HG03060 (cell line): ENCODE results near the gene PCCB.
A peak's percentile ranks its signal among the peaks of the same experiment; 100 is the strongest.
"Not testable (repeated sequence)": the region's sequence is repeated elsewhere in the genome, so short reads cannot be mapped to it uniquely, and the experiment has no call there.

Experiments
- ATAC-seq: cut with Tn5 transposase; IDR thresholded peaks from one replicate; pipeline ENCODE4 v1.9.1; 2021; ENCODE audit warnings: low read depth, moderate number of reproducible peaks; ENCODE audit not compliant: unreplicated experiment

Gene PCCB

DNA sequence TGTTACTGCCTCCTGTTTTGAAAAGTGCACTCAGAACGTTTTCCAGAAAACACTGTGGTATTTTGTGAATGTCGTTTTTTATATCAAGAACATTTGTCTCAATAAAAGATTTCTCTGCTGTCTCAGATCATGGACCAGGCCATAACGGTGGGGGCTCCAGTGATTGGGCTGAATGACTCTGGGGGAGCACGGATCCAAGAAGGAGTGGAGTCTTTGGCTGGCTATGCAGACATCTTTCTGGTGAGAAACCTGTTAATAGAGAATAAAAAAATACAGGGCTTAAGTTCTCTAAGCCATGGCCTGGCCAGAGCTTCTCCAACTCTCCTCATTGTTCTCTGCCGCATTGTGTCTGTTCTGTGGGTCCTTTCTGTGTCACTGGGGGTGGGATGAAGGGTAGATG, 11.7 kb downstream of the PCCB start:
- no peak for ATAC-seq

DNA sequence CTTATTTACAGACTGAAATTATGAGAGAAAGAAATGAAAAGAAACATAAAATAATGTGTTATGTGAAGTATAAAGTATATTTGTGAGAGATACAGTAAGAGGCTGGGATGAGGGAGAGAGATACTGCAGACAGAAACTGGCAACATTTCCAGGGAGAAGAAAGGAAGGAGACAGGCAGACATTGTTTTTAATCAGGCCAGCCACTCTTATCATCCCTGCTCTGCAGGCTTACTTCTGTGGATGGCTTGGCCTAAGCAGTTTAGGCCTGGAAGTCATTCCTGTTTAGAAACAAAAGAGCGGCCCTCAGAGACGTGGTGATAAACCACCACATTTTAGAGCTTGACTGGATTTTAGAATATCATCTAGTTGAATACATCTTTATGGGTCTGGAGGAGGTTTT, 12.4 kb downstream of the PCCB start:
- no peak for ATAC-seq

DNA sequence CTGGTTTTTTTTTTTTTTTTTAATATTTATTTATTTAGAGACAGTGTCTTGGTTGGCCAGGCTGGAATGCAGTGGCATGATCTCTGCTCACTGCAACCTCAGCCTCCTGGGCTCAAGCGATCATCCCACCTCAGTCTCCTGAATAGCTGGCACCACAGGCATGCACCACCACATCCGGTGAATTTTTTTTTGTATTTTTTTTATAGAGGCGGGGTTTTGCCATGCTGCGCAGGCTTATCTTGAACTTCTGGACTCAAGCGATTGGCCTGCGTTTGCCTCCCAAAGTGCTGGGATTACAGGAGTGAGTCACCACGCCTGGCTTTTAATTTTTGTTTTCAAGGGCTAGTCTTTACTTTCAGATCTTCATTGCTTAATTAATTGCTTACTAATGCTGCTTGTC, 13.1 kb downstream of the PCCB start:
- no peak for ATAC-seq

DNA sequence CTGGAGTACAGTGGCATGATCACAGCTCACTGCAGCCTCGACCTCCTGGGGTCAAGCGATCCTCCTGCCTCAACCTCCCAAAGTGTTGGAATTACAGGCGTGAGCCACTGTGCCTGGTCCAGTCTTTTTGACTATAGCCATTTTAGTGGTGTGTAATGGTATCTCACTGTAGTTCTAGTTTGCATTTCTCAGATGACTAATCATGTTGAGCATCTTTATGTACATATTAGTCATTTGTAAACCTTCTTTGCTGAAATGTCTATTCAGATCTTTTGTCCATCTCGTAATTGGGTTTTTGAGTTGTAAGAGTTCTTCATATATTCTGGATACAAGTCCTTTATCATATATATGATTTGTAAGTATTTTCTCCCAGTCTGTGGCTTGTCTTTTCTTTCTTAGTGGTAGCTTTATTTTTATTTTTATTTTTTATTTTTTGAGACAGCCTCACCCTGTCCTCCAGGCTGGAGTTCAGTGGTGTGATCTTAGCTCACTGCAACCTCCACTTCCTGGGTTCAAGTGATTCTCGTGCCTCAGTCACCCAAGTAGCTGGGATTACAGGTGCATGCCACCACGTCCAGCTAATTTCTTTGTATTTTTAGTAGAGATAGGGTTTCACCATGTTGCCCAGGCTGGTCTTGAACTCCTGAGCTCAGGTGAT, 16.5 kb downstream of the PCCB start:
- peak; percentile 66 for ATAC-seq

DNA sequence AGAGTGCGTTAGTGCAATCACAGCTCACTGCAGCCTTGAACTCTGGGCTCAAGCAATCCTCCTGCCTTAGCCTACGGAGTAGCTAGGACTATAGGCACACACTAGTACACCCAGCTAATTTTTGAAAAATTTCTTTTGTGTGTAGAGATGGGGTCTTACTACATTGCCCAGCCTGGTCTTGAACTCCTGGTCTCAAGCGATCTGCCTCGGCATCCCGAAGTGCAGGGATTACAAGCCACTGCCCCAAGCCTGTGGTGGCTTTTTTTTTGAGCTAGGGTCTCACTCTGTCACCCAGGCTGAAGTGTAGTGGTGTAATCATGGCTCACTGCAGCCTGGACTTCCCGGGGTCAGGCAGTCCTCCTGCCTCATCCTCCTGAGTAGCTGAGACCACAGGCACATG, 17.1 kb downstream of the PCCB start:
- no peak for ATAC-seq

DNA sequence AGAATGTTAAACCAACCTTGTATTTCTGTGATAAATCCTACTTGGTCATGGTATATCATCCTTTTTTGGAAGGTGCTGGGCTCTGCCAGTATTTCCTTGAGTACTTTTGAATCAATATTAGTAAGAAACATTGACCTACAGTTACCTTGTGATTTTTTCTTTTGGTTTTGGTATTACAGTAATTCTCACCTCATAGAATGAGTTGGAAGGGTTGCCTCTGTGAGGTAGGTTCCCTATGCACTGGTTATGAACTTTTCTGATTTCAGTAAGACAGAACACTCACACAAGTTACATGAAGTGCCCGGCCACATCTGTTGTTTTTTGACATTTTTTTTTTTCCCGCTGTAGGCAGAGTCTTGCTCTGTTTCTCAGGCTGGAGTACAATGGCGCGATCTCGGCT, 20.0 kb downstream of the PCCB start:
- no peak for ATAC-seq

DNA sequence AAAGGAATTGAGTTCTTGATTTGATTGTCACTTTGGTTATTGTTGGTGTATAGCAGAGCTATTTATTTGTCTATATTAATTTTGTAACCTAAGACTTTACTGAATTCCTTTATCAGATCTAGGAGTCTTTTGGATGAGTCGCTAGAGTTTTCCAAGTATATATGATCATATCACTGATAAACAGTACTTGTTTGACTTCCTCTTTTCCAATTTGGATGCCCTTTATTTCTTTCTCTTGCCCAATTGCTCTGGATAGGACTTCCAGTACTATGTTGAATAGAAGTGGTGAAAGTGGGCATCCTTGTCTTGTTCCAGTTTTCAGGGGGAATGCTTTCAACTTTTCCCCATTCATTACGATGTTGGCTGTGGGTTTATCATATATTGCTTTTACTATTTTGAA, 21.5 kb downstream of the PCCB start:
- ATAC-seq = not testable (repeated sequence)

DNA sequence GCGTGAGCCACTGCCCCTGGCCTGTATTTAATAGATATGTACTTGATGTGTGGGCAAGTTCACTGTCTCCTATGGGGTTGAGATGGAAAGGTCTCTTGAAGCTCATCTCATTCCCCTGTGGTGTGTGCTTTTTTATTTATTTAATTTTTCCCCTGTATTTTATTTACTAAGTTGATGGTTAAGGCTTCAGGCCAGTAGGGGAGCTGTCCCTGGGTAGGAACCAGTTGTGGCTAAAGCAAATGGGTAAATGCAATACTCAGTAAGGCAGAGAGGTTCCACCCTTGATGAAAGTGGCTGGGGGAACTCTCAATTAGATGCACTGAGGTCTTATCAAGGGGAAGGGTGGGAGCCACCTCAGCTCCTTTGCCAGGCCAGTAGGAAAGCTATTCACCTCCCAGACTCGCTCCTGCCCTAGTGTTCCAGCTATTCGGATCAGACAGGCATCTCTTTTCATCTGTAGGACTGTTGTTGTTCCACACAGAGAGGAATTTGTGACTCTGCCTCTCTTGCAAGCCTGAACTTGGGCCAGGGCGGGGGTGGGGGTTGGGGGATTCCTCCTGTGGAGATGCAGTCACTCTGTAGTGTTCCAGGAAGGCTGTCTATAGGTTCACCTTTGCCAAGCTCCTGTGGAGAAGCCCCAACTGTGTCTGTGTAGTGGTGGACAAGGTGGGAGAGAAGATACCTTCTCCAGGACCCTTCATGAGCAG, 26.1 kb downstream of the PCCB start:
- ATAC-seq = no peak

DNA sequence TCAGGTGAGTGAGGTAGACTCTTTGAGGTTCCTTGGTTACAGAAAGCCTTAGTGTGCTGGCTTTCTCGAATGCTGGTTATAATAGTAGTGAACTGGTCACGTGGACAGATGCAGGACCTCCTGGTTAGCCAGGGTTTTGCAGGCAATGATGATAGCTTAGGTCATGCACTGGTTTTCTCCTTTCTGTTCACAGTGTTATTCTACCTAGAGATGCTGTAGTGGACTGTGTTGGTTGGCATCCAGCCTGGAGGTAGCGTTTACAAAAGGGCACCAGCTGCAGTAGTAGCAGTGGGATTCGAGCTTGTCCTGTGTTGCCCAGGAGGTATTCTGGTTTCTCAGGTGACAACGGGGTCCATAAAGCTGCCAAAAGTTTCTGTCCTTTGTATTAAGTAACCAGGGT, 27.0 kb downstream of the PCCB start:
- no peak for ATAC-seq

DNA sequence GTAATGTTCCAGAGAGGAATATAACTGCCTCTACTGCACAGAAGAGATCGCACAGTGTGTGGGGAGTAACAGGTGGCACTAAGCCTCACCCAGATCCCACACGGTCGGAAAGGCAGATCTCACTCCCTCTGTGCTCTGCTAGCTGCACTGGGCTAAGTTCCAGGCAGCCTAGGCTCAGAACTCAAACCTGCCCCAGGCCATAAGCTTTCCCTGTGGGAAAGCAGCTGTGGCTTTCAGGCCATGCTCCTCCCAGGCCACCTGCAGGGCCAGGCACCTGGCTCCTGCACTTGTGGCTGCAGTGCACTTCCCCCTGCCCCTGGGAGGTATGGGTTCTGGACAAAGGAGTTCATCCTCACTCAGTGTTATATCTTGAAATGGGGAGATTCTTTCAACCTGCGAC, 27.5 kb downstream of the PCCB start:
- ATAC-seq = no peak

DNA sequence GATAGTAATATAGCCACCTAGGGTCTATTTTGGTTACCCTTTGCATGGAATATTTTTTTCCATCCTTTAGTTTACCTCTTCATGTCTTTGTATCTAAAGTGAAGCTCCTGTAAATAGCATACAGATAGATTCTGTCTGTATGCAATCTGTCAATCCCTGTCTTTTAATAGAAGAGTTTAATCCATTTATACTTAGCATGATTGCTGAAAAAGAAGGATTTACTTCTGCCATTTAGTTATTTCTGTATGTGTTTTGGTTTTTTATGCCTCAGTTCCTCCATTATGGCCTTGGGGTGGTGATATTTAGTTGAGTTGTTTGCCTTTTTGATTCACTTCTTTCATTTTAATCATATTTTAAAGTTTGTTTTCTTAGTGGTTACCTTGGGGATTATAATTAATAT, 29.0 kb downstream of the PCCB start:
- no peak for ATAC-seq

DNA sequence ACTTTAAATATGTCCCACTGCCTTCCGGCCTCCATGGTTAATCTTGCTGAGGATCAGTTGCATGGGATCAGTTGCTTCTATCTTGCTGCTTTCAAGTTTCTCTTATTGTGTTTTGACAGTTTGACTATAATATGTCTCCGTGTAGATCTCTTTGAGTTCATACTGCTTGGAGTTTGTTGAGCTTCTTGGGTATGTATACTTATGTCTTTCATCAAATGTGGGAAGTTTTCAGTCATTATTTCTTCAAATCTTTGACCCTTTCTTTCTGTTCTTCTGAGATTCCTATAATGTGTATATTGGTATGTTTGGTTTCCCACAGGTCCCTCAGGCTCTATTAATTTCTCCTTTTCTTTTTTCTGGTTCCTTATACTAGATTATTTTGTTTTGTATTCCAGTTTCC, 30.8 kb downstream of the PCCB start:
- ATAC-seq = no peak

DNA sequence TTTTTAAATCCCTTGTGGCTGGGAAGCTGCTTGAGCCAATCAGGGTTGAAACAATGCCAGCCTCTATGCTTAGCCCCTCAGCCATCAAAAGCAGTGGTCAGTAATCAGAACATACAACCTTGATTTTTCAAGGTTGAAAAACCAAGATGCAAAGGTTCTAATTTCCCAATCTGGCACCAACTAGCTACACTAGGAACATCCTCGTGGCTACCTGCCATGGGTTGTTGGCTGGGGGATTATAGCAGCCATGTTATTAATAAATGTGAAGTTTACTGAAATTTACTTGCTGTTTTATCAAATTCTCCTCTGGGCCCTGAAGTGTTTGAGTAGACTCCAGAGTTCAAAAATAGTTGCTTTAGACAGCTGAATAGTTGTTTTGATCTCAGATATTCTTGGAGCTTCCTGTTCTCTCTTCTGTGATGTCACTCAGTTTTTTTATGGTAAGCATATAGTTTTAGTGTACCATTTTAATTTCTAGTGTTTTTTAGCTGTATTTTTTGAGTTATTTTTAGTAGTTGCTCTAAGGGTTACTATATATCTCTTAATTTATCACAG, 31.9 kb downstream of the PCCB start:
- no peak for ATAC-seq

DNA sequence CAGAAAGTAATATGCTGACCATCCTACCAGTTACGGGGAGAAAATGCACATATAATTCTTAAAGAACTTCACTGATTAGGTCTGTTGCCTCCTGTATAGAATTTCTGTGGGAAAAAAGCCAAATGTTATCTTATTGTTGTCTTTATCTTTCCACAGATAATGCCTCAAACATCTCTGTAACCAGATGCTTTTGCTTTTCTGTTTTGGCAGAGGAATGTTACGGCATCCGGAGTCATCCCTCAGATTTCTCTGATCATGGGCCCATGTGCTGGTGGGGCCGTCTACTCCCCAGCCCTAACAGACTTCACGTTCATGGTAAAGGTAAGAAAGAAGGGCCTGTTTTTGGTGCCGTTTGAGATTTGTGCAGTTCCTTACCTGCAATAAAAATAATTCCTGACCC, 33.5 kb downstream of the PCCB start:
- ATAC-seq = no peak

DNA sequence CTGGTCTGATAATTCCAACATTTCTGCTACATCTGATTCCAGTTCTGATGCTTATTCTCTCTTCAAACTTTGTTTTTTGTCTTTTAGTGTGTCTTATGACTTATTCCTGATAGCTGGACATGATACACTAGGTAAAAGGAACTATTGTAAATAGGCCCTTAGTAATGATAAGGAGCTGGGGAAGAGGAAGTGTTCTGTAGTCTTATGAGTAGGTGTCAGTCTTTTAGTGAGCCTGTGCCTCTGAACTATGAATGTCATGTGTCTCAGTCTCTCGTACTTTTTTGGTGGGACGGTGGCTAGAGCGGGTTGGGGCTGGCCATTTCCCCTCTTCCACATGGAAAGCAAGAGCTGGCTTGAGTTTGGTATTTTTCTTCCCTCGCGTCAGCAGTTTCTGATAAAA, 41.2 kb downstream of the PCCB start:
- no peak for ATAC-seq

DNA sequence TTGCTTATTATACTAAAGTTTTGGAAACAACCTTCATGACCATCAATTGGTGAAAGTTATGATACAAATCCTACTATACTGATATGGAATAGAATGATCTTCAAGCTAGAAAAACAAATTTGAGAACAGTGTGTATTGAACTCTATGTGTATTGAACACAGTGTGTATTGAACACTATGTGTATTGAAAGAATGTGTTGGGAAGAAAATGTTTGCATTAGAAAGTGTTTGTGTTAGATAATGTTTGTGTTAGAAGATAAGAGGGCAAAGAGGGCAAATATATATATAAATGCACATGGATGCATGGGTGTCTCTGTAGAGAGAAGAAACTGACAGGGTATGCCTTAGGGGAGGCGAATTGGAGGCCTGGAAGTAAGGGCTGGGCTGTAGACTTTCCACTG, 42.4 kb downstream of the PCCB start:
- no peak for ATAC-seq

DNA sequence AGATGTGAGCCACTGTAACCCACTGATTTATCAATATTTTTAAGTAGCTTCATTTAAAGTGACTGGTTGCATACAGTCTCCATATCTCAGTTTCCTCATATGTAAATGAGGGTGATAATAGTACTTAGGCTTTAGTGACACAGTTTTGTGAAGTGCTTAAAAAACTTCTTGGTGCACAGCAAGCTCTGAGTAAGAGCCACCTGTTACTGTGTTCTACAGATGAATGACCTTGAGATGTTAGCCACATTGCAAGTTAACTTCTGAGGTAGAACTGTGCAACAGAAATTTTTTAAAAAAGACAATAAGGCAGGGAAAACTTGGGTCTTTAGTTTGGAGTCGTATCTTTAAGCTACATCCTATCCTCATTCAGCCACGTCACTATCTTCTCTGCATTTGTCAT, 43.1 kb downstream of the PCCB start:
- no peak for ATAC-seq

DNA sequence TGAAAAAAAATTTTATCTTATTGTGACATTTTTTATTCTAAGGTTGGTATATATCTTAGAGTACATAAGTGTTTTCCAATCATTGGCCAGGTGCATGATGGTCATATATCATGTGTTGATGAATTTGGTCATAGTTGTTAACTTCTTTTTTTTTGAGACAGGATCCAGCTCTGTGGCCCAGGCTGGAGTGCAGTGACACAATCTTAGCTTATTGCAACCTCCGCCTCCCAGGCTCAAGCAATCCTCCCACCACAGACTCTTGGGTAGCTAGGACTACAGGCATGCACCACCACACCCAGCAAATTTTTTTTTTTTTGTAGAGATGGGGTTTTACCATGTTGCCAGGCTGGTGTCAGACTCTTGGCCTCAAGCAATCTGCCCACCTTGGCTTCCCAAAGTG, 44.0 kb downstream of the PCCB start:
- no peak for ATAC-seq

DNA sequence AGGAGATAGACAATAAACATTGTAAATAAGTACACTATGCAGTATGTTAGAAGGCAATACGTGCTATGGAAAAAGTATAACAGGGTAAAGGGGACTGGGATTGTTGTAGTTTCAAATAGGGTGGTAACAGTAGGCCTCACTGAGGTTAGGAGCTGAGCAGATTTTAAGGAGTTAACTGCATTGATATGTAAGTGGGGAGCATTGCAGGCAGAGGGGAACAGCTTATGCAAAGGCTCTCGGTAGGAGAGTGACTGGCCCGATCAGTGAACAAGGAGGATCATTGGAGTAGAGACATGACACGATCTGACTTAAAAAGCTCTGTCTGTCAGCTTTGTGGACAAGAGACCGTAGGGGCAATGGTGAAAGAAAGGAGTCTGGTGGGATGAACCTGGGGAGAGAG, 46.8 kb downstream of the PCCB start:
- ATAC-seq = no peak

DNA sequence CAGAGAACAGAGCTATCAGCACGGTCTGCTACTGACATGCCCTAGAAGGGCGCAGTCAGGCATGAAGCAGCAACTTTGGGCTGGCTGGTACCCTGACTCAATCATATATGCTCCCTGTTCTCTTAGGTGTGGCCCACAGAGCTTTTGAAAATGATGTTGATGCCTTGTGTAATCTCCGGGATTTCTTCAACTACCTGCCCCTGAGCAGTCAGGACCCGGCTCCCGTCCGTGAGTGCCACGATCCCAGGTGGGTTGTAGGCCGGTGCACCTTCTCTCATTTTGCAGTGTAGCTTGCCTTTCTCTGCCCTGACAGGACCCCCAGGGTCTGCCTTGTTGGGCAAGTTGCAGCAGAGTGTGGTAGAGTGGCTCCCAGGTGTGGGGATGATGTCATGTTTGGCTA, 47.7 kb downstream of the PCCB start:
- ATAC-seq = no peak

DNA sequence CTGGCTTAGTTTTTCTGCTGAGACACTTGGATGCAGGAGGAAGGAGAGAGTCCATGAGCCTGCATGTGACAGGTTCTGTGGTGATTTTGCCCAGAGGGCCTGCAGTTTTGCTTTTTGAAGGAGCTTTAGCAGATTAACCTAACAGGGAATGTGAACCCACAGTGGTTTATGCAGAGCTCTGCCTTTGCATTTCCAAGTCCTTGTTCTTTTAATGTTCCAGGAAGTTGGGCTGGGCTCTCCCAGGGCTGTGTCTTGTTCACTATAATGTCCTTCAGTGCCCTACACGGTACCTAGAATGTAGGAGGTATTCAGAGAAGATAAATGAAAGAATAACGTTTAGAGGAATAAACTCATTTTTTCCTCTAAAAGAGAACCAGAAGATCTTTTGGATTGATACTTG, 50.3 kb downstream of the PCCB start:
- no peak for ATAC-seq

DNA sequence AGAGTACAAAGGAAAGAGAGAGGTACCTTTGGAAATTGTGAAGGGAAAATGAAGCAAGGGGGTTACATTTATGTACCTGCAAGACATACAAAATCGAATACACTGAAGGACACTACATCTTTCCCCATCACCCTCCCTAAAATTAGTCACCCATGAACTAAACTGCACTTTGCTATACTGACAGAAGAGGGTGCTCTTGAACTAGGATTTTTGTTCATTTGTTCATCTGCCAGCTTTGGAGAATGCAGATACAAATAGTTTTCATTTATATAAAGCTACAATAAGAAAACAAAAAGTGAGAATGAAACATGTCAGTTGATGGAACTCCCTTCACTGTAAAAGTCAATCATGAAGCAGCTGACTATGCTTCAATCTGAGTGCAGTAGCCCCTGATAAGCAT, 55.7 kb downstream of the PCCB start:
- ATAC-seq = no peak
